ENCODE measurements around the gene GNGT2.
"Not testable (repeated sequence)": the region's sequence is repeated elsewhere in the genome, so short reads cannot be mapped to it uniquely, and the experiment has no call there.

Gene GNGT2

DNA sequence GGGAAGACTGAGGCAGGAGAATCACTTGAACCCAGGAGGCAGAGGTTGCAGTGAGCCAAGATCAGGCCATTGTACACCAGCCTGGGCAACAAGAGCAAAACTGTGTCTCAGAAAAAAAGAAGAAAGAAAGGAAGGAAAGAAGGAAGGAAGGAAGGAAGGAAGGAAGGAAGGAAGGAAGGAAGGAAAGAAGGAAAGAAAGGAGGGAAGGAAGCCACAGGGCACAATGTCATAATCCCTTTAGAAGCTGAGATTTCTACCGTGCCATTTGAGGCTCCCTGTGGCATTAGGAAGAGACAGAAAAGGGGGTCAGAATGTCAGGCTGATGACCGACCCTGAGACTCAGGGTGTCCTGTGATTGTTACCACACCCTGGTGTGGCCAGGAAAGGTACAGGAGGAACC is 6.6 kb downstream of the GNGT2 start:
- DNase-seq: no peak

DNA sequence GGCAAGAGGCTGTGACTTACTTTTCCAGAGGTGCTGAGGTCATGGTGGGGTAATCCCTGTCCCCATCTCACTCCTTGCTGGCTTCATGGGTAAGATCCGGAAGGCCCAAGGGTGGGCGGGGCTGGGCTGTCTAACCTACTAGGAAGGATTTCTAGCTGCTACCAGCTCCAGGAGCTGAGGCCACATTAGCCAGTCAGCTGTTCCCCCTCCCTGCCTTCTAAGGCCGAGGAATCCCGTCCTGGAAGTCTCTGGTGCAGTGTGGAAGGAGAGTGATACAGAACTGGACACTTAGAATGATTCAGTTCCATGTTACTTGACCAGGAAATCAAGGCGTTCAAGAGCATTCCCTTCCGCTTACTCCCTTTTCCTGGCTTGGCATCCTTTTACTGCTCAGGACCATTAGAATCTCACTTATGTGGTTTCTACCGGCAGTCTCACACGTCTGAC is 8.9 kb downstream of the GNGT2 start:
- no peak for DNase-seq

DNA sequence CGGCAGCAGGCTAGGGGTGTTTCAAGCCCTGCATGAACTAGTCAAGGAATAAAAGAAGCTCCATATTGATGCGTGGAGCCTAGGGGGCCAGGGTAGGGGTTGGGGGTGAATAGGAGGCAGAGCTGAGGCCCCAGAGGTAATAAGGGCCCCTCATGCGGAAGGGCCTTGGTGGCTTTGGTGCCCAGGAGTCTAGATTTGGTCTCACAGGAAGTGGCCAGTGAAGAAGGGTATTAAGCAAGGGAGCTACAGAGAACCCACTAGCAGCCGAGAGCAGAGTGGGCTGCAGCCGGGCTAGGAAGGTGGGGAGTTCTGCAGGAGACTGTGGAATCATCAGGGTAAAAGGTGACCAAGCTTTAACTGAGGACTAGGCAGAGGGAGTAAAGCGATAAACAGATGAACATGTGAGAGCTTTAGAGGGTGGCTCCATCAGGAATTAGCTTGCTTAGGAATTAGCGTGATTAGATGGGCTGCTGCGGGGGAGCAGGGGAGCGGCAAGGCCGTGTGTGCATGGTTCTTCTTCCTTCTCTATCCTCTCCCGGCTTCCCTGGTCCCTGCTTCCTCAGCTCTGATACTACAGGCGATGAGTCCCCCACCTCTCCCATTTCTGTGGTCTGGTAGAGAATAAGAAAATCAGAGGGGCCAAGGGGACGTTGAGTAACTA is 9.8 kb downstream of the GNGT2 start:
- DNase-seq: no peak

DNA sequence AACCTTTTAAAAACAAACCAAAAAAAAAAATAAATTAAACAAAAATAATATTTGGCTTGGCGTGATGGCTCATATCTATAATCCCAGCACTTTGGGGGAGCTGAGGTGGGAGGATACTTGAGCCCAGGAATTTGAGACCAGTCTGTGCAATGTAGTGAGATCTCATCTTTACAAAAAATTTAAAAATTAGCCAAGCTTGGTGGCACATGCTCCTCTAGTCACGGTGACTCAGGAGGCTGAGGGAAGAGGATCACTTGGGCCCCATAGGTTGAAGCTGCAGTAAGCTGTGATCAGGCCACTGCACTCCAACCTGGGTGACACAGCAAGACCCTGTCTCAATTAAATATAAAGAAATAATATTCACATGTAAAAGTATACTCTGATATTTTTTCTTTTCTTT is 12.2 kb downstream of the GNGT2 start:
- no peak for DNase-seq

DNA sequence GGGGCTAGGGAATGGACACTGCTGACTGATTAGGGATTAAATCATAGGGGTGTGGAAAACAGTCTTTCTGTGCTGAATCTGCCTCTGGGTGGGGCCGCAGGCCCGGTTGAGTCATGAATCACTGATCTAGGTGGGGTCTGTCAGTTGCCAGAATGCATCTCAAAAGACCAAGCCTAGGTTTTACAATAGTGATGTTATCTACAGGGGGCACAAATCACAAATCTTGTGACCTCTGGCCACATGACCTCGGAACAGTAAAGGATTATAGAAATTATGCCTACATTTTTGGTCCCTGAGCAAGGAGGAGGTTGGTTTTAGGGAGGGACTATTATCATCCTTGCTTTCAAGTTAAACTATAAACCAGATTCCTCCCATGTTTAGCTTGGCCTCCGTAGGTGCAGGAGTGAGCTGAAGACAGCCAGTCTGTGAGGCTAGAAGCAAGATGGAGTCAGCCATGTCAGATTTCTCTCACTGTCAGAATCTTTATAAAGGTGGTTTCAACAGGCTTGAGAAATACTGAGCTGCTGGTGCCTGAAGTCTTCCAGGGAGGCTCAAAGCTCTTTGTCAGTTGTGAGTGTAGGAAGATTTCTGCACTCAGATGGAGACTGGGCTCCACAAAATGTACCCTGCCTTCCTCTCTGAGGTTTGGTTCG is 12.9 kb downstream of the GNGT2 start:
- no peak for DNase-seq

DNA sequence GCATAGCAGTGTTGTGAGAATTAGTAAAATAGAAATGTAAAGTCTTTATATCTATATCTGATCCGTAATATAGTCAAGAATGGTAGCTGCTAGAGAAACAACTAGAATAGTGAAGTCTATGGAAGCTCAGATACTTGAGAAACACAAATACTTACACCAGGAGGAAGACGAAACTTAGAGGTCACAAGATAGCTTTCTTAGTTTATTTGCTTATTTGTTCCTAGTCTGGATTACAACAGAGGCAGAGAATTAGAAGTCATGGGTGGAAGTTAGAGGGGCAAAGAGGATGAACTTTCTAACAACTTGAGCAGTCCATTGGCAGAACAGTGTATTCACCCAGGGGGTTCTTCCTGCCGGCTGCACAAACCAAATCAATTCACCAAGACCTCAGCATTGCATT is 13.9 kb downstream of the GNGT2 start:
- DNase-seq: no peak

DNA sequence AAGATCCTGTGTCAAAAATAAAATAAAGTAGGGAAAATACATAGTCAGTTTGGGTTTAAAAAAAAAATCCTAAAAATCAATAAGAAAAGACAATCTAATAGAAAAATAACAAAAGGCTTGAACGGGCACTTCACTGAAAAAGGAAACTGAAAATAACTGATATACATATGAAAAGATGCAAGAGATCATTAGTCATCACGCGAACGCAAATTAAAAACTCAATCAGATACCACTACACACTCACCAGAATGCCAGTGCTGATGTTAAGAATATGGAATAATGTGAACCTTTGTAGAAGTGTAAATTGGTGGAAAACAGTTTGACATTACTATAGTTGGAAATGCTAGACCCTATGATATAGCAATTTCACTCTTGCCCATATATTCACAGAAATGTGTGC is 14.6 kb downstream of the GNGT2 start:
- DNase-seq: peak; percentile 49

DNA sequence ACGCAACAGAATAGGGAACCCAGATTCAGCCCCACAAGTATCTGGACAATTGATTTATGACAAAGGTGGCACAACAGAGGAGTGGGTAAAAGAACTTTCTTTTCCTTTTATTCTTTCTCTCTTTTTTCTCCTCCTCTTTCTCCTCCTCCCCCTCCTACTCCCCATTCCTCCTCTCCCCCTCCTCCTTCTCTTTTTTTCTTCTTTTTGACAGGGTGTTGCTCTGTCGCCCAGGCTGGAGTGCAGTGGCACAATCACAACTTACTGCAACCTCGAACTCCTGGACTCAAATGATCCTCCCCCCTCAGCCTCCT is 16.1 kb downstream of the GNGT2 start:
- no peak for DNase-seq

DNA sequence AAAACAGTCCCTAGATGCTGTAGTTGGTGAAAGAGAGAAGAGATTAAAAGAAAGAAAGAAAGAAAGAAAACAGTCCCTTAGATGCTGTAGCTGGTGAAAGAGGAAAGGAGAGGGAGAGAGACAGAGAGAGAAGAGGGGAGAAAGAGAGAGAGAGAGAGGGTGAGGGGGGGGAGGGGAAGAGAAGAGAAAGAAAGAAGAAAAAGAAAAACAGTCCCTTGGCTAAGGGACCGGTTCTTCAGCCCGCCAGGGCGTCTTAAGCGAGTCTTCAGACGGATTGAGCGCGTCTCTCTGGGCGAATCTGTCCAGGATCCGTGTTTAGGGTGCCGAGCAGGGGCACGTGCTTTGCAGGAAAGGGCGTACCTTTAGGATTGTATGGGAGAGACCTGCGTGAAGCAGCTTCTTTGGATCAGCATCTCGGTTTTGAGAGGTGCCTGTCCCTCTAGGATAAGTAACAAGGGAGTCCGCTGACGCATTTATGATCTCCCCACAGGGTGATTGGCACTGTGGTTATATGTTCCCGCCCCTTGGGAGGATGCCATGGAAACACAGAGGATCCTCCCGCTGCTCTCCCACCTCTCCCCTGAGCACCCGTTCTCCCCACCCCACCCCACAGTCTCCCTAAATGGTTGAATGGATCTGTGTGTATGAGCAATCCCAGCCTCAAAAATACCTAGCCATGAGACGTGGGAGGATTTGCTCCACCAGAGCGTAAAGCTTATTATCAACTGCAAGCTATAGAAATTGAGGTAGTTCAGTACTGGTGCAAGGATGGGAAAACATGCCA is 16.7 kb downstream of the GNGT2 start:
- peak; percentile 47 for DNase-seq

DNA sequence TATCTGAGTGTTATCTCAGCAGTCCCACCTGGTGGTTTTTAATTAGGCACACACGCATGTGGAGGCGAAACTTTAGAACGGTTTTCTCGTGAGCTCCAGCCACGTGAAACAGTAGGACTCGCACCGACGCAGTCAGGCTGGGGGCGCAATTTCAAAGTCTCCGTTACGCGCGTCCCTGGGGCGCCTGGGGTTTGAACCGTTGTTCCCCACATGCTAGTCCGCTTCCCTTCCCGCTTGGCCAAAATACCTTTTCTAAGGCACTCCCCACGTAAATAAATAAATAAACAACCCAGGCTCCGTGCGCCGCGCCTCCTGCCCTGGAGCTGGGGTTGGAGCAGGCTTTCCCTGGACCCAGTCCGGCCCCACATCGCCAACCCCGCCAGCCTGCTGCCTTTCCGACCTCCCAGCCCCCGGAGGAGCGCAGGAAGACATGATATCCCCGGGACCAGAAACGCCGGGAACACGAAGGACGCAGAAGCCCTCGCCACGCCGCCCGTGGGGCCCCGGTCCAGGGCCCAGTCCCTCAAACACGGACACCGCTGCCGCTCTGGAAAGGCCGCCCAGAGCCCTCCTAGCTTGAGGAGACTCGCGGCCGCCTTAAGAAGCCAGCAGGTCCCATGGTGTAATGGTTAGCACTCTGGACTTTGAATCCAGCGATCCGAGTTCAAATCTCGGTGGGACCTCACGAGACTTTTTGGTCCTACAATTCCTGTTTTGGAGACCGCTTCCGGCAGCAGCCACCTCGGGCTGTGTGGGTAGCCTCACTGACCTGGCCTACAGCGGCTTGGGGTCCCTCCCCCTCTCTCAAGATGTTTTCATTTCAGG is 18.2 kb downstream of the GNGT2 start:
- DNase-seq: peak; percentile 89

DNA sequence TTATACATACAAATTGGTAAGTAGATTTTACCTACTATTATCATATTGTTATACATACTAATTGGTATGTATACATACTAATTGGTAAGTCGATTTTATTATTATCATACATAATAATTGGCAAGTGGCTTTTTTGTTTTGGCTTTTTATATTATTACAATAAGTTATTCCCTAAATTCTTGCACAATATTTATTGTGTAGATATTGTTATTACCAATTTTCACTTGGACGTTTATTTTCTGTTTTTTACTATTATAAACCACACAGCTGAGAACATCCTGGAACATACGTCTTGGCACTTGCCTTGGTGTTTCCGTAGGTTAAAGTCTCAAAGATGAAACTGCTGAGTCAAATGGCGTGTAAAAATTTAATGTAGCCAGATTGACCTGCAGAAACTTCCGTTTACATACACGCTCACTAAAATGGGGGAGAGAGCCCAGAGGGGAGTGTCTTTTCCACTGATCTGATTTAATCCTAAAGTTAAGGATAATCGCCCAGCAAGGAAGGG is 18.9 kb downstream of the GNGT2 start:
- DNase-seq: peak; percentile 83

DNA sequence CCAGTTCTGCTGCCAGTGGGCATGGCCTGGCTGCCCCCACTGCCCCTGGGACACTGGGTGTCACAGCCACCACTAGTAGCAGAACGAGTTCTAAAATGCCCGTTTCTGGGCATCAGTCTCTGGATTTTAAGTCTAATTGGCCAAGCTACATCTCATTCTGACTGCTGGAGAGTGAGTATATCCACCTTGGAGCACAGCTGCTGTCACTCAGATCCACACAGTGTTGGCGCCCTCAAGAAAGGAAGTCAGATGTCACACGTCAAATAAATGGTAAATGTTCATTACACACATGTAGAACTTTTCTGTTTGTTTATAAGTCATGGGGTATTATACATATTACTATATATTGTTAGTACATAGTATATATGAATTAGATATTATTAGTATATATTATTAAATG is 19.4 kb downstream of the GNGT2 start:
- no peak for DNase-seq

DNA sequence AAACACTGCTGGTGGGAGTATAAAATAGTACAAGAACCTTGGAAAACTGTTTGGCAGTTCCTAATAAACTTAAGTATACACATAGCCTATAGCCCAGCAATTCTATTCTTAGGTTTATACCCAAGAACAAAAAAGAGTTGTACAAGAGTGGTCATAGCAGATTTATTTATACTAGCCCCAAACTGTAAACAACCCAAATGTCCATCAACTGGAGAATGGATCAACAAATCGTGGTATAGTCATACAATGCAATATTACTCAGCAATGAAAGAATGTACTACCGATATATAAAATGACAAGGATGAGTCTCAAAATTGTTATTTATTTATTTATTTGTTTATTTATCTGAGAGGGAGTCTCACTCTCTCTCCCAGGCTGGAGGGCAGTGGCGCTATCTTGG is 23.1 kb downstream of the GNGT2 start:
- DNase-seq: no peak

DNA sequence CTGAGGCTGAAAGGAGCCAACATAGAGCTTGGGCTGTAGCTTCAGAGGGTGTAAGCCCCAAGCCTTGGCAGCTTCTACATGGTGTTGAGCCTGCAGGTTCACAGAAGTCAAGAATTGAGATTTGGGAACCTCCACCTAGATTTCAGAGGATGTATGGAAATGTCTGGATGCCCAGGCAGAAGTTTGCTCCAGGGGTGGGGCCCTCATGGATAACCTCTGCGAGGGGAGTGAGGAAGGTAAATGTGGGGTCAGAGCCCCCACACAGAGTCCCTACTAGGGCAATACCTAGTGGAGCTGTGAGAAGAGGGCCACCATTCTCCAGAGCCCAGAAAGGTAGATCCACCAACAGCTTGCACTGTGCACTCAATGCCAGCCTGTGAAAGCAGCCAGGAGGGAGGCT is 25.0 kb downstream of the GNGT2 start:
- not testable (repeated sequence) for DNase-seq

DNA sequence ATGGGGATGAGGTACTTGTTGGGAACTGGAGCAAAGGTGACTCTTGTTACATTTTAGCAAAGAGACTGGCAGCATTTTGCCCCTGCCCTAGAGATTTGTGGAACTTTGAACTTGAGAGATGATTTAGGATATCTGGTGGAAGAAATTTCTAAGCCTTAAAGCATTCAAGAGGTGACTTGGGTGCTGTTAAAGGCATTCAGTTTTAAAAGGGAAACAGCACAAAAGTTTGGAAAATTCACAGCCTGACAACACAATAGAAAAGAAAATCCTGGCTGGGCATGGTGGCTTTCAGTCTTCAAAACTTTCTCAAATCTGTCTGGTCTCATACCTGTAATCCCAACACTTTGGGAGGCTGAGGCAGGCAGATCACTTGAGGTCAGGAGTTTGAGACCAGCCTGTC is 25.9 kb downstream of the GNGT2 start:
- not testable (repeated sequence) for DNase-seq

DNA sequence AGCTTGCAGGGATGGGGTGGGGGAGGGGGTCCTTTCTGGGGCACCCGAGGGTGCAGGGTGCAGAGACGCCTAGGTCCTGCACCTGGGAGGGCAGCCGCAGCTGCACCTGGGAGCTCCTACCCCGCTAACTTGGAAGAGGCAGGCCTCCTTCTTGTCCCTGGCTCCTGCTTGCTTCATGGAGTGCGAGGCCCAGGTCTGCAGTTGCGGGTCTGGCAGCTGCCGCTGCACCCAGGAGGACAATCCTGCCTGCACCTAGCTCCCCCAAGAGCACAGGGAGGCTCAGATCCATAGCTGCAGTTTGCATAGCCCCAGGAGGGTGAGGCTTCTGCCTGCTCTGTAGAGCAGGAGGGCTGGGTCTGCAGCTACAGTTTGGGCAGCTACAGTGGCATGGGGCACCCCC is 26.6 kb downstream of the GNGT2 start:
- no peak for DNase-seq

DNA sequence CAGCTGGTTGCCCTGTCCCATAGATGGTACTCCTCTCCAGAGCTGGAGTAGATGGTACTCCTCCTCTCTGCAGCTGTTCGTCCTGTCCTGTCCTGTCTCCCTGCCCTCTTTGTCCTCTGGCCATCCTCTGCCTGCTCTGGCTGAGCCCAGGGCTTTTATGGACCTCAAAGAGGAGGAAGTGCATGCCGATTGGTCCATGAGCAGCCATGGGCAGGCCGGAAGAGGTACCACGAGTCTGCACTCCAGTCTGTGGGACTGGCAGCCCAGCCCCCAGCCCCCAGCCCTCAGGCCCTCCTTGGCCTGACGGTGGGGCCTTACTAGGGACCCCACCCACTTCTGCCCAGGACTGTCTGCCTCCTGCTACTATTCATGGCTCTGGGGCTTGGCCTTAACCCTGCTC is 27.0 kb downstream of the GNGT2 start:
- no peak for DNase-seq

DNA sequence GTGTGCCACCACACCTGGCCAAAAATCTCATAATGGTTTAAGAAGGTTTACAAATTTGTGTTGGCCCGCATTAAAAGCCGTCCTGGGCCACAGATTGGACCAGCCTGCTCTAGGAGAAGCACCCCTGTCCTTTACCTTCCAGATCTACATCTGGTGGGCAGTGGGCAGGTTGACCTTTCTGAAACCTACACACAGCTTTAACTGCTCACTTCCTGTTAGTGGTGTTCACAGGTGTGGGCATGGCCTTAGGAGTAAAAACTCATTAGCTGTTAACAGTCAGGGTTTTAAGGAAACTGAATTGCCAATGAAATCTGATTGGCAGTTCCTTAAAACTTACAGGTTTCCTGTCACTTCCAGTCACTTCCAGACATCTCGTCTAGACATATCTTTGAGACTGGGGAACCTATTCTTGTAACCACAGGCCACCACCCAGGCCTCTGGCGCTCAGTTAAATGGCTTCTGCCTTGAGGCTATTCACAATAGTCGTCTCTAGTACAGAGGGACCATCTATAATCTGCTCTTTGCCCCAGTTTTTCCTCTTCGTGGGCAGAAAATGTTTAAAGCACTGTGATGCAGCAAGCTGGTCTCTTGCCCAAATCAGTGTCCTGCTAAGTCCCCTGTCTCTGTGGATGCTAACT is 29.3 kb downstream of the GNGT2 start:
- DNase-seq: no peak

DNA sequence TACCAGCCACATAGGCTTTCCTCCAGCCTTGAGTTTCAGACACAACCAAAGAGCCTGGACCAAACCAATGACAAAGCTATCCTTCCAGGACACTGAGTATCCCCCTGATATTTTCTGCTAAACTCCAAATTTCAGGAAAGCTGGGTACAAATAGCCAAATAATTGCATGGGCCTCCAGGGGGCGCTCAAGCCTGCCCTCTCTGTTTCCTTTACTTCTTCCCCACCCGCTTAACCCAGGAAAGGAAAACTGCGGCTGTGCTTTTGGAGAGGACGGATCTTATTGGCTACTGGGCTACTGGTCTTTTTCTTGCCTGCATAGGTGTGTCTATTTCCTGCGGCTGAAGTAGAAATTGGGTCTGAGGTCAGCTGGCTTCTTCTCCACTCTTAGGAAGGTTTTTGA is 30.1 kb downstream of the GNGT2 start:
- peak; percentile 49 for DNase-seq

DNA sequence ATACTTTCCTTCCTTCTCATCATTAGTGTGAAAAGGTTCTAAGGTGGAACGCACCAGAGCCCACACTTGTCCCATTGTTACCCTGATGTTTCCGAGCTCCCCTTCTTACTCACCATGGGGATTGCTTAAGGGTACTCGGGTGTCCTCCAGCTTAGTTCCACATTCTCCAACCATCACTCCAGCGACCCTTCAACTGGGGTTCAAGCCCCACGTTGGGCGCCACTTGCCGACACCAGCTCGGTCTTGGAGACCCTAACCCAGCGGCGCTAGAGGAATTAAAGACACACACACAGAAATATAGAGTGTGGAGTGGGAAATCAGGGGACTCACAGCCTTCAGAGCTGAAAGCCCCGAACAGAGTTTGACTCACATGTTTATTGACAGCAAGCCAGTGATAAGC is 34.4 kb downstream of the GNGT2 start:
- not testable (repeated sequence) for DNase-seq

DNA sequence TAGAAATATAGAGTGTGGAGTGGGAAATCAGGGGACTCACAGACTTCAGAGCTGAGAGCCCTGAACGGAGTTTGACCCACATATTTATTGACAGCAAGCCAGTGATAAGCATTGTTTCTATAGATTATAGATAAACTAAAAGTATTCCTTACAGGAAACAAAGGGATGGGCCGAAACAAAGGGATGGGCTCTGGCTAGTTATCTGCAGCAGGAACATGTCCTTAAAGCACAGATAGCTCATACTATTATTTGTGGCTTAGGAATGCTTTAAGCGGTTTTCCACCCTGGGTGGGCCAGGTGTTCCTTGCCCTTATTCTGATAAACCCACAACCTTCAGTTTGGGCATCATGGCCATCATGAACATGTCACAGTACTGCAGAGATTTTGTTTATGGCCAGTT is 39.7 kb downstream of the GNGT2 start:
- DNase-seq: not testable (repeated sequence)

DNA sequence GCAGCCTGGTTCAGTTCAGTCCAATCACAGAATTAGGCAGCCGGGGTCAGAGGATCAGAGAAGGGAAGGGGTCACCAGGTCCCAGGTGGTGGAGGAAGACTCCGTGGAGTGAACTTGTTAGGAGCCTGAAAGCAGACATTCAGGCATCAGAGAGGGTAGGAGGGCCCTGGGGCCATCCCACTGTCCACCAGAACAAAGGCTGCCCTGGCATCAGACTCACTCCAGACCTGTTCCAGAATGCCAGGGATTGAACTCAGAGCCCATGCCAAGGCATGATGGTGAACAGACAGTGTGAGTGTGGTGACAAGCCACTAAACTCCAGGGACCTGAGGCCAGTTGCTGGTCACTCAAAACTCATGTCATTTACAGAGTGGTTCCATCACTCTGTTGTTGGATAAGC is 40.2 kb downstream of the GNGT2 start:
- DNase-seq: no peak

DNA sequence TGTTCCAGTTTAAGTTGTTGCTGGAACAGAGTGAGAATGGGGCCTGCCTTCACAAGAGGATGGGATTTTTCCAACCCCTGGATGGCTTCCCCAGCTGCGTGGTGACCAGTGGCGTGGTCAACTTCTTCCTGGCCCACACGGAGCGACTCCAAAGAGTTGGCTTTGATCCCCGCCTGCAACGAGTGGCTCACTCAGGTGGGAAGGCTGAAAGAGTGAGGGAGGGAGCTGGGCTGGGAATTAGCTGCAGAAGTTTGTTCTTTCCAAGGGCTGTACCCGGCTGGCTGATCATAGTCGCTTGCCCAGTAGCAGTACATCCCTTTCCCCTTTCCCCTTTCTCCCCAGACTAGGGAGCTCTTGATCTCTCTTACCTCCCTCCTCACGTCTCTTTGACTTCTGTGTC is 41.7 kb downstream of the GNGT2 start:
- no peak for DNase-seq

All from activated CD4-positive, alpha-beta T cell treated with anti-CD3 and anti-CD28 coated beads, Interleukin-2, amount 50 U/mL, for 16 hours (primary cell).